WERI-Rb-1 (cell line): Measurements from ENCODE around the gene LTN1.

Experiments
- DNase-seq: peaks from one replicate; pipeline ENCODE4 v3.0.0-alpha.2; 2020
- H3K27ac ChIP-seq: fragments of 250-450 bp; sonication (Bioruptor Pico); 2 replicates; pipeline ENCODE4 v1.5.1; 2020; ENCODE audit warnings: mild to moderate bottlenecking, moderate library complexity
- H3K27me3 ChIP-seq: fragments of 250-450 bp; sonication (Bioruptor Pico); 2 replicates; pipeline ENCODE4 v1.5.1; 2021; ENCODE audit warnings: mild to moderate bottlenecking, low read depth, moderate library complexity; ENCODE audit not compliant: insufficient read depth, severe bottlenecking
- H3K36me3 ChIP-seq: fragments of 250-450 bp; sonication (Bioruptor Pico); 2 replicates; pipeline ENCODE4 v1.5.1; 2020; ENCODE audit warnings: mild to moderate bottlenecking, moderate library complexity
- H3K4me3 ChIP-seq: 2 replicates; pipeline ENCODE4 v1.5.1; 2011; ENCODE audit warnings: low read depth, mild to moderate bottlenecking, control low read depth, low read length
- H3K9me3 ChIP-seq: fragments of 250-450 bp; sonication (Bioruptor Pico); 2 replicates; pipeline ENCODE4 v1.5.1; 2021; ENCODE audit warnings: mild to moderate bottlenecking, moderate library complexity; ENCODE audit not compliant: severe bottlenecking
- CTCF ChIP-seq: IDR thresholded peaks from 2 replicates; pipeline ENCODE4 v1.5.1; 2011; ENCODE audit warnings: low read depth, mild to moderate bottlenecking, control low read depth, inconsistent platforms, low read length

LTN1 gene

GRCh38 chr21:28992526-28993292 lies at the start of gene LTN1:
TSS of gene LTN1 (minus strand) at chr21:28992877. CDS start at chr21:28992805, 72 bp downstream.
- H3K27me3 ChIP-seq = no peaks in the 10 kb centered on the region
- TF ChIP-seq CTCF = no peak
- peaks cover 8% of the 10 kb centered on the region for H3K36me3 ChIP-seq
- H3K4me3 ChIP-seq = peak within 1 kb of the TSS; percentile 79
- peak within 1 kb of the TSS; percentile 80 for H3K27ac ChIP-seq
- H3K9me3 ChIP-seq = no peaks in the 10 kb centered on the region
- peak; percentile 100 for DNase-seq

- Histone ChIP-seq H3K27ac (no peak overlapping the region), H3K36me3 (peaks cover 91% of the 10 kb centered on the region), H3K4me3 (no peak overlapping the region), H3K27me3 (no peaks in the 10 kb centered on the region), H3K9me3 (no peaks in the 10 kb centered on the region)
- TF ChIP-seq CTCF = no peak
- no peak for DNase-seq
Observed at GRCh38 chr21:29034678-29035077, 42.0 kb upstream of the LTN1 start.

- no peak for TF ChIP-seq CTCF
- H3K27ac ChIP-seq = no peak overlapping the region
- H3K27me3 ChIP-seq = no peaks in the 10 kb centered on the region
- peaks cover 90% of the 10 kb centered on the region for H3K36me3 ChIP-seq
- no peaks in the 10 kb centered on the region for H3K9me3 ChIP-seq
- DNase-seq = no peak
- H3K4me3 ChIP-seq = no peak overlapping the region
Observed at GRCh38 chr21:29033871-29034270, 41.2 kb upstream of the LTN1 start.

- H3K4me3 ChIP-seq = no peak overlapping the region
- no peak for TF ChIP-seq CTCF
- no peaks in the 10 kb centered on the region for H3K27me3 ChIP-seq
- H3K9me3 ChIP-seq = no peaks in the 10 kb centered on the region
- H3K27ac ChIP-seq = no peak overlapping the region
- peaks cover 90% of the 10 kb centered on the region for H3K36me3 ChIP-seq
- no peak for DNase-seq
Observed at GRCh38 chr21:29033301-29033700, 40.6 kb upstream of the LTN1 start.

- peaks cover 70% of the 10 kb centered on the region for H3K36me3 ChIP-seq
- no peaks in the 10 kb centered on the region for H3K27me3 ChIP-seq
- H3K9me3 ChIP-seq = no peaks in the 10 kb centered on the region
- H3K4me3 ChIP-seq = no peak overlapping the region
- no peak overlapping the region for H3K27ac ChIP-seq
- DNase-seq = no peak
- TF ChIP-seq CTCF = no peak
Observed at GRCh38 chr21:29030909-29031308, 38.2 kb upstream of the LTN1 start.

GRCh38 chr21:29029524-29029923 lies 36.8 kb upstream of the LTN1 start:
- TF ChIP-seq CTCF = no peak
- Histone ChIP-seq H3K4me3 (no peak overlapping the region), H3K9me3 (no peaks in the 10 kb centered on the region), H3K27ac (no peak overlapping the region), H3K36me3 (peaks cover 59% of the 10 kb centered on the region), H3K27me3 (no peaks in the 10 kb centered on the region)
- DNase-seq = no peak
